H9 (cell line): ENCODE measurements around the gene PKIB. TPM values are rescaled to one million over a fixed set of nuclear protein-coding genes. Genes with fewer than 3 reads are reported as not detected.

Source experiments
- DNase-seq: peaks from one replicate; pipeline ENCODE4 v3.0.0-alpha.2; 2017
- H2AFZ ChIP-seq: one replicate; pipeline ENCODE4 v1.6.1; 2013; ENCODE audit warnings: mild to moderate bottlenecking, low read length, control low read depth, moderate library complexity
- H2AK5ac ChIP-seq: 2 replicates; pipeline ENCODE4 v1.6.1; 2013; ENCODE audit warnings: low read length, control low read depth, mixed read lengths; ENCODE audit not compliant: insufficient read length
- H2BK120ac ChIP-seq: one replicate; pipeline ENCODE4 v1.6.1; 2013; ENCODE audit warnings: low read depth, mild to moderate bottlenecking, low read length, control low read depth, inconsistent platforms; ENCODE audit not compliant: poor library complexity, severe bottlenecking
- H2BK12ac ChIP-seq: 2 replicates; pipeline ENCODE4 v1.6.1; 2013; ENCODE audit warnings: low read length, control low read depth, mixed read lengths, low read depth; ENCODE audit not compliant: insufficient read length
- H2BK15ac ChIP-seq: 2 replicates; pipeline ENCODE4 v1.6.1; 2013; ENCODE audit warnings: low read depth, low read length, control low read depth
- H2BK20ac ChIP-seq: one replicate; pipeline ENCODE4 v1.6.1; 2013; ENCODE audit warnings: low read depth, mild to moderate bottlenecking, low read length, control low read depth, inconsistent platforms; ENCODE audit not compliant: poor library complexity, severe bottlenecking
- H2BK5ac ChIP-seq: 2 replicates; pipeline ENCODE4 v1.6.1; 2013; ENCODE audit warnings: low read length, control low read depth, mixed read lengths; ENCODE audit not compliant: insufficient read length
- H3K14ac ChIP-seq: 2 replicates; pipeline ENCODE4 v1.6.1; 2013; ENCODE audit warnings: low read length, control low read depth; ENCODE audit not compliant: insufficient read depth
- H3K18ac ChIP-seq: 2 replicates; pipeline ENCODE4 v1.6.1; 2013; ENCODE audit warnings: low read depth, mild to moderate bottlenecking, mixed read lengths, low read length, control low read depth; ENCODE audit not compliant: insufficient read length
- H3K23ac ChIP-seq: 2 replicates; pipeline ENCODE4 v1.6.1; 2013; ENCODE audit warnings: low read length, control low read depth, mixed read lengths, low read depth; ENCODE audit not compliant: insufficient read length
- H3K23me2 ChIP-seq: 2 replicates; pipeline ENCODE4 v1.6.1; 2013; ENCODE audit warnings: low read depth, mild to moderate bottlenecking, mixed read lengths, low read length, control low read depth; ENCODE audit not compliant: insufficient read length, poor library complexity, severe bottlenecking
- H3K27ac ChIP-seq: 2 replicates; pipeline ENCODE4 v1.5.1; 2013; ENCODE audit warnings: low read length, control low read depth, mixed read lengths, low read depth; ENCODE audit not compliant: insufficient read length
- H3K27me3 ChIP-seq: 2 replicates; pipeline ENCODE4 v1.6.1; 2013; ENCODE audit warnings: low read length, control low read depth, inconsistent platforms; ENCODE audit not compliant: insufficient read depth
- H3K4ac ChIP-seq: 2 replicates; pipeline ENCODE4 v1.6.1; 2013; ENCODE audit warnings: low read depth, mild to moderate bottlenecking, control low read depth, inconsistent platforms, low read length, moderate library complexity
- H3K4me1 ChIP-seq: 2 replicates; pipeline ENCODE4 v1.6.1; 2013; ENCODE audit warnings: low read length, control low read depth, inconsistent platforms; ENCODE audit not compliant: insufficient read depth
- H3K4me2 ChIP-seq: 2 replicates; pipeline ENCODE4 v1.6.1; 2013; ENCODE audit warnings: low read length, control low read depth, mixed read lengths; ENCODE audit not compliant: insufficient read length, insufficient read depth
- H3K56ac ChIP-seq: 2 replicates; pipeline ENCODE4 v1.6.1; 2013; ENCODE audit warnings: low read depth, mild to moderate bottlenecking, mixed read lengths, low read length, control low read depth; ENCODE audit not compliant: insufficient read length
- H3K79me1 ChIP-seq: 2 replicates; pipeline ENCODE4 v1.6.1; 2013; ENCODE audit warnings: low read depth, mild to moderate bottlenecking, moderate library complexity, low read length, control low read depth, inconsistent platforms; ENCODE audit not compliant: insufficient read depth, poor library complexity, severe bottlenecking
- H3K79me2 ChIP-seq: 2 replicates; pipeline ENCODE4 v1.6.1; 2013; ENCODE audit warnings: low read length, control low read depth, inconsistent platforms; ENCODE audit not compliant: insufficient read depth
- H3K9ac ChIP-seq: 2 replicates; pipeline ENCODE4 v1.6.1; 2013; ENCODE audit warnings: low read length, control low read depth, mixed read lengths; ENCODE audit not compliant: insufficient read length; ENCODE audit errors: extremely low read depth
- H3K9me3 ChIP-seq: one replicate; pipeline ENCODE4 v1.6.1; 2013; ENCODE audit warnings: low read depth, low read length, inconsistent platforms; ENCODE audit not compliant: control insufficient read depth
- H3T11ph ChIP-seq: one replicate; pipeline ENCODE4 v1.6.1; 2013; ENCODE audit warnings: mild to moderate bottlenecking, low read length, control low read depth, inconsistent platforms
- H4K20me1 ChIP-seq: one replicate; pipeline ENCODE4 v1.6.1; 2013; ENCODE audit not compliant: control insufficient read depth, insufficient read length, insufficient read depth
- H4K5ac ChIP-seq: 2 replicates; pipeline ENCODE4 v1.6.1; 2013; ENCODE audit warnings: low read depth, mild to moderate bottlenecking, mixed read lengths, low read length, control low read depth; ENCODE audit not compliant: insufficient read length
- H4K8ac ChIP-seq: replicated peaks from 2 replicates; pipeline ENCODE4 v1.6.1; 2013; ENCODE audit warnings: low read length, control low read depth, mixed read lengths, low read depth; ENCODE audit not compliant: insufficient read length
- H4K91ac ChIP-seq: 2 replicates; pipeline ENCODE4 v1.6.1; 2013; ENCODE audit warnings: low read depth, mild to moderate bottlenecking, moderate library complexity, mixed read lengths, low read length, control low read depth; ENCODE audit not compliant: insufficient read length
- H3K27ac Mint-ChIP-seq, 3 experiments: 2 replicates in 2 of 3; 3 replicates in 1 of 3; pipeline ENCODE4 v1.8.0; 2020 to 2021; ENCODE audit warnings: mixed read lengths in 3 of 3, mild to moderate bottlenecking in 1 of 3, moderate library complexity in 1 of 3
- H3K27me3 Mint-ChIP-seq: 2 replicates; pipeline ENCODE4 v1.8.0; 2021; ENCODE audit warnings: low read depth, mild to moderate bottlenecking, moderate library complexity, mixed read lengths
- H3K36me3 Mint-ChIP-seq, 3 experiments: 2 replicates in 2 of 3; 3 replicates in 1 of 3; pipeline ENCODE4 v1.8.0; 2020 to 2021; ENCODE audit warnings: low read depth in 3 of 3, mixed read lengths in 3 of 3; ENCODE audit not compliant: insufficient read depth in 1 of 3
- H3K4me1 Mint-ChIP-seq, 2 experiments: 2 replicates each; pipeline ENCODE4 v1.8.0; 2020; ENCODE audit warnings: mixed read lengths in 2 of 2
- H3K4me3 Mint-ChIP-seq, 2 experiments: 2 replicates in 1 of 2; 3 replicates in 1 of 2; pipeline ENCODE4 v1.8.0; 2020 to 2021; ENCODE audit warnings: mild to moderate bottlenecking in 2 of 2, mixed read lengths in 2 of 2, moderate library complexity in 1 of 2
- H3K9me3 Mint-ChIP-seq, 2 experiments: 2 replicates in 1 of 2; 3 replicates in 1 of 2; pipeline ENCODE4 v1.8.0; 2020; ENCODE audit warnings: mild to moderate bottlenecking in 2 of 2, mixed read lengths in 2 of 2, moderate library complexity in 1 of 2
- CTCF ChIP-seq: fragments of 200-600 bp; sonication (generic); conservative IDR thresholded peaks from 3 replicates; pipeline ENCODE4 v1.8.0; 2021; ENCODE audit warnings: antibody characterized with exemption, mild to moderate bottlenecking
- WGBS: extraction: QIAGEN DNeasy Blood & Tissue Kit; methylation state at CpG from one replicate; pipeline ENCODE4 v1.1.7; 2013; ENCODE audit warnings: missing lambda C conversion rate, low lambda C conversion rate, mixed read lengths; ENCODE audit not compliant: insufficient read length; ENCODE audit errors: extremely low coverage; 5-methylcytosine and 5-hydroxymethylcytosine counted together
- total RNA-seq: library from RNA; stranded (reverse); gene quantifications from 2 replicates; pipeline ENCODE4 v1.2.1, GENCODE V29; 2021

The PKIB gene
- total RNA-seq, 1 experiment from 2014 or later = 46.5 TPM

GRCh38 chr6:122621638-122622037, 11.4 kb downstream of the PKIB start:
- no peaks in the 10 kb centered on the region for H4K20me1 ChIP-seq
- no peak overlapping the region for H2BK20ac ChIP-seq
- no peak overlapping the region for H2AFZ ChIP-seq
- no peak overlapping the region for H2AK5ac ChIP-seq
- H2BK15ac ChIP-seq = no peak overlapping the region
- no peaks in the 10 kb centered on the region for H3K4me1 ChIP-seq
- Mint-ChIP-seq H3K9me3 (no peaks in the 10 kb centered on the region), H3K27me3 (no peaks in the 10 kb centered on the region), H3K4me1 (peaks cover 0 to 5% of the 10 kb centered on the region in 2 experiments; a peak in 2 of 4 replicates), H3K4me3 (no peak overlapping the region), H3K36me3 (no peaks in the 10 kb centered on the region), H3K27ac (no peak overlapping the region)
- no peak overlapping the region for H3K23ac ChIP-seq
- no peak overlapping the region for H4K5ac ChIP-seq
- no peaks in the 10 kb centered on the region for H3K9me3 ChIP-seq
- H3K4ac ChIP-seq = no peak overlapping the region
- H3K27me3 ChIP-seq = no peaks in the 10 kb centered on the region
- no peaks in the 10 kb centered on the region for H3K23me2 ChIP-seq
- H4K8ac ChIP-seq = no peak overlapping the region
- no peak for TF ChIP-seq CTCF
- H3T11ph ChIP-seq = no peak overlapping the region
- no peak for DNase-seq
- H3K27ac ChIP-seq = no peak overlapping the region
- H3K56ac ChIP-seq = no peak overlapping the region
- H3K9ac ChIP-seq = no peak overlapping the region
- no peaks in the 10 kb centered on the region for H3K79me2 ChIP-seq
- H2BK12ac ChIP-seq = no peak overlapping the region
- no CpG with 5 or more reads among the region's 2 CpGs for WGBS
- no peak overlapping the region for H4K91ac ChIP-seq
- no peak overlapping the region for H3K14ac ChIP-seq
- no peaks in the 10 kb centered on the region for H3K79me1 ChIP-seq
- H3K18ac ChIP-seq = no peak overlapping the region
- H3K4me2 ChIP-seq = no peak overlapping the region
- H2BK120ac ChIP-seq = no peak overlapping the region
- no peak overlapping the region for H2BK5ac ChIP-seq
